Adipocyte (in vitro differentiated cells): ENCODE results near the gene RASGRF2.
"Not testable (repeated sequence)": the region's sequence is repeated elsewhere in the genome, so short reads cannot be mapped to it uniquely, and the experiment has no call there.

Experiments used
- DNase-seq: peaks from one replicate; pipeline ENCODE4 v3.0.0-alpha.2; 2015; ENCODE audit warnings: low read depth
- H3K27me3 ChIP-seq: replicated peaks from 2 replicates; pipeline ENCODE4 v1.7.0; 2013; ENCODE audit warnings: mild to moderate bottlenecking, low read length, moderate library complexity; ENCODE audit not compliant: control insufficient read depth, insufficient read depth
- H3K36me3 ChIP-seq: 2 replicates; pipeline ENCODE4 v1.7.0; 2013; ENCODE audit warnings: low read length, mild to moderate bottlenecking, moderate library complexity; ENCODE audit not compliant: control insufficient read depth, insufficient read depth, severe bottlenecking
- H3K4me1 ChIP-seq: 2 replicates; pipeline ENCODE4 v1.7.0; 2013; ENCODE audit warnings: mild to moderate bottlenecking, low read length, moderate library complexity; ENCODE audit not compliant: control insufficient read depth, insufficient read depth
- H3K4me3 ChIP-seq: 2 replicates; pipeline ENCODE4 v1.7.0; 2013; ENCODE audit warnings: mild to moderate bottlenecking, low read length, moderate library complexity
- H3K9ac ChIP-seq: 2 replicates; pipeline ENCODE4 v1.7.0; 2013; ENCODE audit warnings: mild to moderate bottlenecking, low read length, moderate library complexity
- H3K9me3 ChIP-seq: 2 replicates; pipeline ENCODE4 v1.7.0; 2013; ENCODE audit warnings: mild to moderate bottlenecking, low read length, moderate library complexity; ENCODE audit not compliant: control insufficient read depth

Gene RASGRF2

DNA sequence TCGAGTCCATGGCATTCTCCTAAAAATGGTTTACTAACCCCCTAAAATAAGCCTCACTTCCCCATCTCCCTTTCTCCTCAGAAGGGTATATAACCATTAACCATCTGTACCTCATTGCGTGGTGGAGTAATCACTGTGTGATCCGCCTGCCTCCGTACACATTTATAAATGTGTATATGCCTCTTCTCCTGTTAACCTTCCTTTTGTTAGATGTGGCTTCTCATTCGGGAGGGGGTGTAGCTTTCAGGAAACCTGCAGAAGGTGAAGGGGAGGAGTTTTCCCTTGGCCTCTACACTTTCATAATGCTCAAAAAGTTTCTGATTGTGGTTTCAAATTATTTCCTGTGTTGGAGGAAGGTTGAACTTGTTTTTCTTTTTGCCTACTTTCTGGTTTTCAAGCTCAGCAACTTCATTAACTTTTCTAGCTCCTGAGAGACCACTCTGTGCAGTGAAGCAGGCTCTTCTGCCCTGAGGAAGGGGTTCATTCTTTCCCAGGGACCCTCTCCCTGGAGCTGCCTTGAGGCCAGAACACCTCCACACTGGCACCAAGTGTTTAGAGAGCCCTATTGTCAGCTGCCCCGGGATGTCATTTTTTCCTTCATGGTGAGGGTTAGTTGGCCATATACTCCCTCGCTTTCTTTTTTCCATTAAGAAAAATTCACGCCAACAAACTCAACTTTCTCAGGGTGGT, 46.9 kb downstream of the RASGRF2 start:
- peaks cover 7% of the 10 kb centered on the region for H3K27me3 ChIP-seq
- H3K4me1 ChIP-seq: no peaks in the 10 kb centered on the region
- no peak overlapping the region for H3K4me3 ChIP-seq
- no peak for DNase-seq
- no peaks in the 10 kb centered on the region for H3K36me3 ChIP-seq
- no peaks in the 10 kb centered on the region for H3K9me3 ChIP-seq
- no peak overlapping the region for H3K9ac ChIP-seq

DNA sequence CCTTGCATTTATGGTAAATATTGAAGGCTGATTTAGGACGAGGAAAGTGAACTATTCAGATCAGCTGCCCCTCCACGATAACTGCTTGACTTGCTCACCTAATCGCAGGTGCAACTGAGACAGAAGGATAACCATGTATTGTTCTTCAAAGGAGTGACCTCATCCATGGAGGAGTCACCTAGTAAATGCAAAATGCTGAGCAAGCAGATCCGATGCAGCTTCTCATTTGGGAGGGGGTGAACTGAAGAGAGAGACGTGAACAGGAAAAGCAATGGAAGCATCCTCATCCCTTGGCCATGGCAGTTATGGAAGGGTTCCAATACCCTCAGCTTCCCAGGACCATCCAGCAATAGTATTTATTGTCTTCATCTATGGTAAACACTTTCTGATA, 47.5 kb downstream of the RASGRF2 start:
- Histone ChIP-seq H3K4me1 (no peaks in the 10 kb centered on the region), H3K9me3 (no peaks in the 10 kb centered on the region), H3K36me3 (no peaks in the 10 kb centered on the region), H3K4me3 (no peak overlapping the region), H3K9ac (no peak overlapping the region), H3K27me3 (peaks cover 7% of the 10 kb centered on the region)
- DNase-seq: no peak

DNA sequence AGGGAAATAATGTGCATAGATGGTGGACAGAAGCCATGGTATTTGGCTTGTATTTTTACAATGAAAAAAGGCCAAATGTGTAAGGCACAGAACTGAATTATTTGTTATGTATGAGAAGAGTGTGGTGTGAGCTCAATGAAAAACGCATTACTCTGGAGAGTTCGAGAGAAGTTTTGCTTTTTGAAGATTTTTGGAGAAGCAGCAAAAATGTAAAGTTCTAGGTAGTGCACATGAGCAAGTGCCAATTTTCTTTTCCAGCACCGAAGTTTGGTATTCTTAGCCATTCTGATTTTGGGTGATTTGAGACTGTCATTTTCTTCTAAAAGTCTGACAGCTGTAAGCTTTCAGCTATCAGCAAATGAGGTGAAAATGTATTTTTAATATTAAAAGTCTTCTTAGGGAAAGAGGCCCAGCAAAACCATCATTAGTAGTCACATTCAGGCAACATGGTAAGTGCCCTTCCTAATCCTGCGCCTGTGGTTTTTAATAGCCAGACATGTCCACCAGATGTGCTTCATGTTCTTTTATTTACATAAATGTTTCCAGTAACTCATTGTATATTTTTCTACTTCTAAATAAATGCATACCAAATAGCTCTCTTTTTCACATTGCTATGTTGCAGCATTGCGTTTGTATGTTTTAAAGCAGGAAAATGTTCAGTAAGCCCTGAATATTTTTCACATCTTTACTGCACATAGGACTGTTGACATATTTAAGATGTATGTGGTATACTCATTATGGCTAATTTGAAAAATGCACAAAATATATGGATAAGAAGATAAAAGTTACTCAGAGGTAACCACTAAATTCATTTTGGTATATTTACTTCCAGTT, 50.4 kb downstream of the RASGRF2 start:
- Histone ChIP-seq H3K4me3 (no peak overlapping the region), H3K4me1 (no peaks in the 10 kb centered on the region), H3K9ac (no peak overlapping the region), H3K27me3 (peaks cover 7% of the 10 kb centered on the region), H3K9me3 (no peaks in the 10 kb centered on the region), H3K36me3 (no peaks in the 10 kb centered on the region)
- DNase-seq: no peak

DNA sequence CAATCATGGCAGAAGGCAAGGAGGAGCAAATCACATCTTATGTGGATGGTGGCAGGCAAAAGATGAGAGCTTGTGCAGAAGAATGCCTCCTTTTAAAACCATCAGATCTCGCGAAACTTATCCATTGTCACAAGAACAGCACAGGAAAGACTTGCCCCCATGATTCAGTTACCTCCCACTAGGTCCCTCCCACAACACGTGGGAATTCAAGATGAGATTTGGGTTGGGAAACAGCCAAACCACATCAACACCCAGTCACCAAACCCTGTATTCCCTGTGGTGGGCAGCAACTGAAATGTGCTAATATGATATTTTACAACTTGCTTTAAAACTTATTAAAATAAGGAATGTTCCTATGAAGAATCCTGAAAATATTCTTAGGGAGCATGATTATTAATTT, 54.2 kb downstream of the RASGRF2 start:
- Histone ChIP-seq H3K9me3 (no peaks in the 10 kb centered on the region), H3K4me3 (no peak overlapping the region), H3K4me1 (no peaks in the 10 kb centered on the region), H3K9ac (no peak overlapping the region), H3K27me3 (peaks cover 15% of the 10 kb centered on the region), H3K36me3 (no peaks in the 10 kb centered on the region)
- no peak for DNase-seq

DNA sequence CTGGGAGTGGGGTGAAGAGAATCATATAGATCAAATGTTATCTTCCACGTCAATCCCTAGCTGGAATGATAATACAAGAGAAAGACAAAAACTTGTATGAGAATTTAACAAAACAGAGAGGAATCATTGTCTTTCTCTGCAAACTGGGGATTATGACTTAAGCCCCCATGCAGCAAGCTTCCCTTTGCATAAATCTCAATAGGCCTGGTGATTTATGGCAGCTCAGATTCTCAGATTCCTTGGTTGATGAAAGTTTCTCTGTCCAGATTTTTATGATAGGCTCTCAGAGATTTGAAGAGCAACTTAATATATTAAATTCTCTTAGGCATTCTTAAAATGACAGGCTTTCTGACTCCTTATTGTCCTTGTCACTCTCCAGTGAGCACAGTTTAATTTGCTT, 56.0 kb downstream of the RASGRF2 start:
- Histone ChIP-seq H3K36me3 (no peaks in the 10 kb centered on the region), H3K9ac (no peak overlapping the region)

DNA sequence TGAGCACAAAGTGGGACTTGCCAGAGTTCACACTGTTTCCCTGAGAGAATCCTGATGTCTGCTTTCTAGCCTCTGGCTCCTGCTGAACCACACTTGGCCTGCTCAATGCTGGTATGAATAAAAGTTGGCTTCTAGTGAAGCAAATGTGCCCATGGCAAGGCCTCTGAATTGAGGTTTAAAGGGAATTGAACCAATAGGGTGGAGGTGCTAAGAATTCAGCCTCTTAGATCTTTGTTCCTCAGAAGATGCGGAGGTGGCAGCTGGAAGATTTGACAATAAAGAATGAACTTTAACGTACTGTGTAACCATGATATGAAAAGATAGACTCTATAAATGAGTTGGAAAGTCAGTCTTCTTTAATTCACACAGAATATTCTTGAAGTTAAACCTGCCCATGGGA, 57.2 kb downstream of the RASGRF2 start:
- H3K27me3 ChIP-seq: peaks cover 26% of the 10 kb centered on the region
- DNase-seq: no peak
- H3K9ac ChIP-seq: no peak overlapping the region
- no peaks in the 10 kb centered on the region for H3K36me3 ChIP-seq
- H3K4me1 ChIP-seq: no peaks in the 10 kb centered on the region
- H3K4me3 ChIP-seq: no peak overlapping the region
- no peaks in the 10 kb centered on the region for H3K9me3 ChIP-seq

More for the DNA sequence above, 56.0 kb downstream of the RASGRF2 start:
- Histone ChIP-seq H3K4me3 (no peak overlapping the region), H3K9me3 (no peaks in the 10 kb centered on the region), H3K27me3 (peaks cover 18% of the 10 kb centered on the region), H3K4me1 (no peaks in the 10 kb centered on the region)
- DNase-seq: no peak

DNA sequence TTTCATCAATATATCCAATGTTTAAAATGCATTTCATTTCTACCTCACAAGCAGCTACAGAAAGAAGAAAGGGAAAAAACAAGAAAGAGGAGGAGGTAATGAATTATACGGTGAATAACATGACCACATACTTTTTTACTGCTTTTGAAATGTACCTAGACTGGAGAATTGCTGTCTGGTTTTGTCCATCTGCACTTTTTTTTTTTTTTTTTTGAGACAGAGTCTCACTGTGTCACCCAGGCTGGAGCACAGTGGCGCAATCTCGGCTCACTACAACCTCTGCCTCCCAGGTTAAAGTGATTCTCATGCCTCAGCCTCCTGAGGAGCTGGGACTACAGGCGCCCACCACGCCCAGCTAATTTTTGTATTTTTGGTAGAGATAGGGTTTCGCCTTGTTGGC, 58.4 kb downstream of the RASGRF2 start:
- not testable (repeated sequence) for H3K36me3 ChIP-seq, H3K9me3 ChIP-seq, H3K4me3 ChIP-seq, H3K4me1 ChIP-seq, DNase-seq, H3K9ac ChIP-seq
- peaks cover 29% of the 10 kb centered on the region for H3K27me3 ChIP-seq

DNA sequence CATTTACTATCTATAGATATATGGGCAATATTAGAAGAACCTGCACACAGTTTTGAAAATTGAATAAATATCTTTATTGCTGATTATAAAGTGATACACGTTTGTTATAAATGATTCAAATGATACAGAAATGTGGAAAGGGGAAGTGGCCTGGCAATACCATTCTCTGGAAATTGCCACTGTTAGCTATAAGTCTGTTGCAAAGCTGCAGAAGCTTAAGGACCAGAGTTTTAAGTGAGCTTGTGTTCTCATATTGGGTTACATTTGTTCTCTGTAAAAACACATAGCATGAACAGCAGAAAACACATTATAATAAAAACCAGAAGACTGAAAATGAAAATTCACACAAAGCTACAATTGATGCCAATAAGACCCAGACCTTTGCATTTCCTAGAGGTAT, 59.6 kb downstream of the RASGRF2 start:
- Histone ChIP-seq H3K9me3 (no peaks in the 10 kb centered on the region), H3K4me1 (no peaks in the 10 kb centered on the region), H3K27me3 (peaks cover 29% of the 10 kb centered on the region), H3K4me3 (no peak overlapping the region), H3K36me3 (no peaks in the 10 kb centered on the region), H3K9ac (no peak overlapping the region)
- DNase-seq: peak; percentile 5

DNA sequence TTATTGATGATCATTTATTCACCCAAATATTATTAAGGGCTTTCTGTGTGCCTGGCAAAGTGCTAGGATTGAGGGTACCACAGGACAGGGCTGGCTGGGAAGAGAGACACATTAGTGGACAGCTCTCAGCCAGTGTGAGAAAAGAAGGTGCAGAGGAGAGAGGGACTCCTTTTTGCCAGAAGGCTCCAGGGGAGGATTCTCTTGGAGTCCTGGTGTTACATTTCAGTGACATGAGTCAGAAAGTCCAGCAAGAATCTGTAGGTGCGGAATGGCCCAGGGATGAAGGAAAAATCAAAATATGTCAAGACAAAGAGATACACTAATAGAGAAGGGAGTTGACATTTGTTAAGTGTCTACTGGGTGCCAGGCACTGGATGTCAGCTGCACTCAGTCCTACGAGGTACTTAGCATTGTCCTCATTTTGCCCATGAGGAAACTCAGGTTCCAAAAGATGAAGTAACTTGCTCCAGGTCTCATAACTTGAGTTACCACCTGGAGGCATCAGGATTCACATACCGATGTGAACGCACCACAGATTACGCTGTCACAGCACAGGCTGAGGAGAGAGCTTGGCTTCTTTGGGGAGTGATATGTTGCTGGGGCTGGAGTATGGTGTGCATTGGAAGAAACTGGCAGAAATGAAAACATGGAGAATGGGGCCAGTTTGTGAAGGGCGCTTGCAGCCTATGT, 60.5 kb downstream of the RASGRF2 start:
- H3K4me1 ChIP-seq: no peaks in the 10 kb centered on the region
- DNase-seq: peak; percentile 2
- no peaks in the 10 kb centered on the region for H3K9me3 ChIP-seq
- H3K4me3 ChIP-seq: no peak overlapping the region
- no peaks in the 10 kb centered on the region for H3K36me3 ChIP-seq
- H3K9ac ChIP-seq: no peak overlapping the region
- H3K27me3 ChIP-seq: peaks cover 38% of the 10 kb centered on the region

DNA sequence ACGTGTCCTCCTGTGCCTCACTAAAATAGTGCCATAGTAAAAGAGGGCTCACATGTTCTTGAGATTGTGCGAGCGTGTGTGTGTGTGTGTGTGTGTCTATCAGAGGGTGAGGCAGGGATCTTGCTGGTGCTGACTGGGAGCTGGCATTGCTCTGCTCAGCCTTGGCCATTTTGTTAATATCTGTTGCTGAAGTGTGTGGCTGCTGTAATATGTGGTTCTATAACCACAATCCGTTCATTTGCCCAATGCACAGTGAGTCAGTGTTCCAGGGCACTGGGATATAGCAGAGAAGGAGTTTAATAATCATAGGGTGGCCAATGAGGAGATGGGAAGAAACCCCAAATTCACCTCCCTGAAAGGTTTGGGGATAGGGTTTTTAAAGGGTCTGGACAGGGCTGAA, 61.3 kb downstream of the RASGRF2 start:
- DNase-seq: no peak
- Histone ChIP-seq H3K27me3 (peaks cover 39% of the 10 kb centered on the region), H3K4me3 (no peak overlapping the region), H3K9ac (no peak overlapping the region), H3K4me1 (no peaks in the 10 kb centered on the region), H3K36me3 (no peaks in the 10 kb centered on the region), H3K9me3 (no peaks in the 10 kb centered on the region)

DNA sequence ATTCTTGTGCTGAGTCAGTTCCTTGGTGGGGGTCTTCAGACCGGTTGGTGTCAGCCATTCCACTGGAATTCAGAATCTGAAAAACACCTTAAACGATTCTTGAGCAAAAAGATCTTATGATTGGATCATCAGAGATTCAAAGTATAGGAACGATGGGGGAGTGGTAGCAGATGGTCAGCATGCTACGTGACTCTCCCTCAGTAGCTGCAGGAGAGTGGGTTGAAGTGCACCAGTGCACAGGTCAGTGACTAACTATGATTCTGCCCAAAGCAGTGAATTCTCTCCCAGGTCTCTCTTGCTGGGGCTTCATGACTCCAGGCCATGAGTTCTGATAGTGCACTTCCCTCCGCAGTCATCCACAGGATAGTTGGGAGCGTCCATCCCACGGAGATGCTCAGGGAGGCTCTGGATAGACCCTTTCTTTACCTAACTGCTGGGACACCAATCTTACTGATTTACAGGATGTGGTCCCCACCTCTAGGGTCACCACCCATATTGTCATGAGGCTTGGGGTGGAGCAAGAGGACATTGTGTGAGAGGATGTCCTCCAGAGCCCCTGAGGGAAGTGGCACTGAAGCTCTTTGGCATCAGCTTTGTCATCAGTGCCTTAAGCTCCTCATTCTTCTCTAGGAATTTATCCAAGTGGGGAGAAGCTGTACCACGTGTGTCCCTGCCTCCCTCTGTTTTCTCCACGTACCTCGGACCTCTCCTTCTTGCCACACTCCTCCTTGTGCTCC, 62.0 kb downstream of the RASGRF2 start:
- Histone ChIP-seq H3K4me1 (no peaks in the 10 kb centered on the region), H3K9me3 (no peaks in the 10 kb centered on the region), H3K9ac (no peak overlapping the region), H3K27me3 (peaks cover 36% of the 10 kb centered on the region), H3K36me3 (no peaks in the 10 kb centered on the region), H3K4me3 (no peak overlapping the region)
- no peak for DNase-seq
